Caco-2 (cell line): ENCODE measurements around the gene FLT1. TPM values are rescaled to one million over a fixed set of nuclear protein-coding genes. Genes with fewer than 3 reads are reported as not detected.

Source experiments
- BruUV-seq: library from RNA; stranded (reverse); fragments of 400-500 nt; replicated peaks from 2 replicates; lab custom pipeline; 2021; lab: Mats Ljungman, UMichigan
- CTCF ChIA-PET: fragments of 300-600 bp; sonication (Branson Sonifier 250); formaldehyde crosslinking; loops from one replicate; lab custom pipeline; 2022; ENCODE audit warnings: antibody characterized with exemption; lab: Charles Lee
- POLR2A ChIA-PET: fragments of 300-600 bp; sonication (Branson Sonifier 250); formaldehyde crosslinking; loops from one replicate; lab custom pipeline; 2022; ENCODE audit warnings: antibody characterized with exemption; lab: Charles Lee
- DNase-seq, 2 experiments: peaks; one replicate each; pipeline versions ENCODE4 v3.0.0 to v3.0.0-alpha.2; 2020 to 2022
- H3K27me3 ChIP-seq: replicated peaks from 2 replicates; pipeline ENCODE4 v1.6.0; 2011; ENCODE audit warnings: low read length; ENCODE audit not compliant: control insufficient read depth, insufficient read depth
- H3K36me3 ChIP-seq: 2 replicates; pipeline ENCODE4 v1.5.1; 2011; ENCODE audit warnings: low read length; ENCODE audit not compliant: control insufficient read depth, insufficient read depth
- H3K4me1 ChIP-seq: fragments of 250-450 bp; sonication (Bioruptor Pico); 2 replicates; pipeline ENCODE4 v1.5.1; 2020; ENCODE audit warnings: mild to moderate bottlenecking
- H3K4me3 ChIP-seq: 2 replicates; pipeline ENCODE4 v1.5.1; 2011; ENCODE audit warnings: low read depth, mild to moderate bottlenecking, control low read depth, low read length
- H3K9me3 ChIP-seq: fragments of 250-450 bp; sonication (Bioruptor Pico); 2 replicates; pipeline ENCODE4 v1.5.1; 2020; ENCODE audit warnings: mild to moderate bottlenecking, moderate library complexity
- H3K27ac Mint-ChIP-seq: one replicate; pipeline ENCODE4 v1.8.0; 2022; ENCODE audit warnings: mixed read lengths; ENCODE audit not compliant: unreplicated experiment
- H3K27me3 Mint-ChIP-seq: one replicate; pipeline ENCODE4 v1.8.0; 2022; ENCODE audit warnings: mixed read lengths; ENCODE audit not compliant: insufficient read depth, unreplicated experiment
- H3K36me3 Mint-ChIP-seq: one replicate; pipeline ENCODE4 v1.8.0; 2022; ENCODE audit warnings: mild to moderate bottlenecking, mixed read lengths; ENCODE audit not compliant: insufficient read depth, unreplicated experiment
- H3K4me1 Mint-ChIP-seq: one replicate; pipeline ENCODE4 v1.8.0; 2022; ENCODE audit warnings: low read depth, mixed read lengths; ENCODE audit not compliant: unreplicated experiment
- H3K4me3 Mint-ChIP-seq: one replicate; pipeline ENCODE4 v1.8.0; 2022; ENCODE audit warnings: mild to moderate bottlenecking, moderate library complexity, mixed read lengths; ENCODE audit not compliant: unreplicated experiment
- H3K9me3 Mint-ChIP-seq: one replicate; pipeline ENCODE4 v1.8.0; 2022; ENCODE audit warnings: mixed read lengths; ENCODE audit not compliant: unreplicated experiment
- CTCF ChIP-seq, 2 experiments: fragments of 200-600 bp in 1 of 2; IDR thresholded peaks; 1 replicate in 1 of 2; 2 replicates in 1 of 2; pipeline versions ENCODE4 v1.5.1 to v1.8.0; 2011 to 2022; ENCODE audit warnings: antibody characterized with exemption in 1 of 2, control low read depth in 1 of 2, inconsistent platforms in 1 of 2, low read depth in 1 of 2, low read length in 1 of 2, mild to moderate bottlenecking in 1 of 2, moderate library complexity in 1 of 2; ENCODE audit not compliant: insufficient read depth in 1 of 2, severe bottlenecking in 1 of 2, unreplicated experiment in 1 of 2
- intact Hi-C: fragments of 100-400 bp; cut with micrococcal nuclease; formaldehyde crosslinking; loops from one replicate; pipeline ENCODE4 v1.10.0; 2022; ENCODE audit not compliant: unreplicated experiment
- total RNA-seq: library from RNA; stranded (reverse); gene quantifications from 2 replicates; pipeline ENCODE4 v1.2.3, GENCODE V29; 2022

Gene FLT1
- total RNA-seq, 1 experiment from 2014 or later, result 0.66 TPM

GRCh38 chr13:28529836-28530235 is 34.9 kb upstream of the FLT1 start:
- Histone ChIP-seq H3K9me3 (no peaks in the 10 kb centered on the region), H3K4me3 (no peak overlapping the region), H3K4me1 (no peaks in the 10 kb centered on the region), H3K36me3 (no peaks in the 10 kb centered on the region), H3K27me3 (no peaks in the 10 kb centered on the region; the same call in 1 of the 2 replicates)
- no peak for DNase-seq
- Mint-ChIP-seq H3K9me3 (no peaks in the 10 kb centered on the region), H3K27ac (no peak overlapping the region), H3K4me1 (no peaks in the 10 kb centered on the region), H3K4me3 (no peak overlapping the region), H3K36me3 (no peaks in the 10 kb centered on the region), H3K27me3 (no peaks in the 10 kb centered on the region)
- ChIA-PET POLR2A (no interaction called here), CTCF (interaction anchor here (0.8 kb wide), 1 partner anchor 212 kb away, joined by 5 read pairs; no protein-coding TSS in a partner anchor)
- intact Hi-C loops, result loop anchor here (1.0 to 10.0 kb wide), 4 partner anchors 15 to 267 kb away; no protein-coding TSS in a partner anchor
- TF ChIP-seq CTCF (IDR thresholded peaks at IDR 0.05; ENCODE audit: insufficient read depth in 1 of 2, low read depth in 1 of 2, low read length in 1 of 2, severe bottlenecking in 1 of 2, unreplicated experiment in 1 of 2), result no peak
- no TSS peak for BruUV-seq

- H3K36me3 ChIP-seq, result no peaks in the 10 kb centered on the region
- no peaks in the 10 kb centered on the region for H3K4me1 Mint-ChIP-seq
- no peaks in the 10 kb centered on the region for H3K9me3 Mint-ChIP-seq
- BruUV-seq, result no TSS peak
- POLR2A ChIA-PET, result interaction anchor here (0.6 kb wide), 1 partner anchor 103 kb away, joined by 3 read pairs; no protein-coding TSS in a partner anchor
- CTCF ChIA-PET, result interaction anchor here (0.6 to 0.7 kb wide), 2 partner anchors 20 to 130 kb away, joined by 3 to 5 read pairs; no protein-coding TSS in a partner anchor
- no peaks in the 10 kb centered on the region; the same call in none of the 2 replicates for H3K27me3 ChIP-seq
- H3K4me3 ChIP-seq, result no peak overlapping the region
- H3K27me3 Mint-ChIP-seq, result no peaks in the 10 kb centered on the region
- H3K9me3 ChIP-seq, result no peaks in the 10 kb centered on the region
- peak; percentile 36 to 63 for TF ChIP-seq CTCF (IDR thresholded peaks at IDR 0.05; ENCODE audit: insufficient read depth in 1 of 2, low read depth in 1 of 2, low read length in 1 of 2, severe bottlenecking in 1 of 2, unreplicated experiment in 1 of 2)
- H3K4me3 Mint-ChIP-seq, result no peak overlapping the region
- DNase-seq, result peak in 1 of 2 experiments; percentile 48
- intact Hi-C loops, result loop anchor here (1.0 to 10.0 kb wide), 3 partner anchors 107 to 268 kb away; no protein-coding TSS in a partner anchor
- H3K27ac Mint-ChIP-seq, result no peak overlapping the region
- no peaks in the 10 kb centered on the region for H3K36me3 Mint-ChIP-seq
- no peaks in the 10 kb centered on the region for H3K4me1 ChIP-seq
Observed at GRCh38 chr13:28528848-28529247, 33.9 kb upstream of the FLT1 start.

DNA sequence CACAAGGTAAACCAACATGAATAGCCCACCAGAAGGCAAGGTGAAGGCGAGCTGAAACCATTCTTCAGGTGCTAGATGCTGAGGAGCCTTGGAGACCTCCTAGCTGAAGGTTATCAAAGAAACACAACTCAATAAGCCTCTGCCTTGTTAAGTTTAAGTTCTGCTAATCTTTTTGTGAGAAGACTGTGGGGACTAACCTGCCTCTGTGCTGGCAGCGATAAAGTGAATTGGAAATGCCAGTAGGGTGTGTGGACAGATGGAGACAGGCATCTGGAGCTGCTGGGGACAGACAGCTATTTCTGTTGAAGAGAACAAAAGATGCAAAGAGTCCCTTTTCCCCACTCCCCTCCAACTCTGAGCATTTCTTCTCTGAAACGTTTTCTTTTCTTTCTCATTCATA is 33.5 kb upstream of the FLT1 start:
- POLR2A ChIA-PET, result no interaction called here
- no peak overlapping the region for H3K27ac Mint-ChIP-seq
- Histone ChIP-seq H3K36me3 (no peaks in the 10 kb centered on the region), H3K27me3 (no peaks in the 10 kb centered on the region; the same call in none of the 2 replicates), H3K4me3 (no peak overlapping the region), H3K4me1 (no peaks in the 10 kb centered on the region), H3K9me3 (no peaks in the 10 kb centered on the region)
- no peak overlapping the region for H3K4me3 Mint-ChIP-seq
- intact Hi-C loops, result loop anchor here (5.0 to 10.0 kb wide), 2 partner anchors 204 to 269 kb away; no protein-coding TSS in a partner anchor
- CTCF ChIA-PET, result no interaction called here
- H3K27me3 Mint-ChIP-seq, result no peaks in the 10 kb centered on the region
- no peaks in the 10 kb centered on the region for H3K9me3 Mint-ChIP-seq
- H3K4me1 Mint-ChIP-seq, result no peaks in the 10 kb centered on the region
- no peak for DNase-seq
- no peak for TF ChIP-seq CTCF (IDR thresholded peaks at IDR 0.05; ENCODE audit: insufficient read depth in 1 of 2, low read depth in 1 of 2, low read length in 1 of 2, severe bottlenecking in 1 of 2, unreplicated experiment in 1 of 2)
- H3K36me3 Mint-ChIP-seq, result no peaks in the 10 kb centered on the region
- no TSS peak for BruUV-seq
